Middle frontal gyrus (tissue), 1 donor: ENCODE data around the gene AGPAT4.
"Not testable (repeated sequence)": the region's sequence is repeated elsewhere in the genome, so short reads cannot be mapped to it uniquely, and the experiment has no call there.

Experiments
- DNase-seq: peaks from one replicate; pipeline ENCODE4 v3.0.0-alpha.2; 2015; ENCODE audit warnings: low spot score; ENCODE audit errors: extremely low spot score

AGPAT4 gene

DNA sequence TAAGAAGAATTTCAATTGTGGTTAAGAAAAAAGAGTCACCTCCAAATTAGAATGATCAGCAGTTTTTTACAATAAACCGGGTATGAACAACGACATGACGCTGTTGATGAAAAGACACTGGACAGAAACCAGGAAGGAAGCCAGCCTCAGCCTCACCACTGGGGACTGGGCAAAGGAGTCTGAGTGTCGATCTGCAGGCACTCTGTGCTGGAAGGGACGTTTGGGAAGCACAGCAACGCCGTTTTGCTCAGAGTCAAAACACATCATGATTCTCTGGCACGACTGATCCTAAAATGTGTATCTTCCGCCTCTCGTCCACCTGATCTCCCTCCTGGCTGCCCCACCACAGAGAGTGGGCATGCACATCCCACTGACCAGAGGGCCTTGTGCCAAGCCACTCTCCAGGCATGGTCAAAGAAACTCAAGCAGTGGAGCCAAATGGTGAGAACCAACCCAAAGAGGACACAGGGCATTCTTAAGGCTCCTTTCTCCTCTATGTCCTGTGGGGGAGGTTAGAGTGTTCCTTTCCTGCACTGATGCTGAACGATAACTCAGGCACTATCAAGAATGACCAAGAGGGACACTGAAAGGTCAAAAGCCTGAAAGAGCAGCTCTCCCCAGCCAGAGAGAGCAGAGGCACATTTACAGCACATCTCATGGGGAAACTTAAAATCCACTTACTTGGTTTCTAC is 68.8 kb downstream of the AGPAT4 start:
- no peak for DNase-seq

DNA sequence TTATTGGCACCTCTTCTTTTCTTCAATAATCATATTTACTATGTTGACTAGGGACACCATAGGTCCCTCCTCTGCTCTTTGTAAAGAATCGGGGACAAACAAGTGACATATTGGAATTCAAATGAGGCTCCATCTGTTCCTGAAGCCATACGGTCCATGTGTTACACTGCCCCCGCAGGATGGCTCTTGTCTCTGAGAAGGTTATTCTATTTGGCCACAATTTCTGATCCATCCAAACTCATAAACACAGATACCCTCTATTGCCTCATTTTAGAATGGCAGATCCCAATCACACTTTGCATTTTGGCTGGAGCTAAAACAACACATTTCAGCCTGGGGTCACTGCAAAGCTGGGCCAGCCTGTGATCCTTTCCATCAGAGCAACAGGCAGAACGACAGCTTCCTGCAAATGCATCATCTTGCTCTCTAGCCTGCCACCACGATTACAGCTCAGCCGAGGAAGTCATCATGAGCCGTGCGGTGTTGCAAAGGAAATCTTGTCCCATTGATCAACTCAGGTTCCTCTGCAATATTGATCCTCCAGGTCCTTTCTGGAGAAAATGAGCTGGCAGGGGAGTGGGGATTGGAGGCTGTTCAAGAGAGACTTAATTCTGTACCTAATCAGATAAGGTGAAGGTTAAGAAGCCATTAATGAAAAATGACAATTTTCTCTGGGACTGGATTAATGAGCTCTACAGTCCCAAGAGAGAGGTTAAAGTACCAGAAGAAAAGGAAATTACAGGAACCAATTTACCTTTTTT is 73.1 kb downstream of the AGPAT4 start:
- no peak for DNase-seq

DNA sequence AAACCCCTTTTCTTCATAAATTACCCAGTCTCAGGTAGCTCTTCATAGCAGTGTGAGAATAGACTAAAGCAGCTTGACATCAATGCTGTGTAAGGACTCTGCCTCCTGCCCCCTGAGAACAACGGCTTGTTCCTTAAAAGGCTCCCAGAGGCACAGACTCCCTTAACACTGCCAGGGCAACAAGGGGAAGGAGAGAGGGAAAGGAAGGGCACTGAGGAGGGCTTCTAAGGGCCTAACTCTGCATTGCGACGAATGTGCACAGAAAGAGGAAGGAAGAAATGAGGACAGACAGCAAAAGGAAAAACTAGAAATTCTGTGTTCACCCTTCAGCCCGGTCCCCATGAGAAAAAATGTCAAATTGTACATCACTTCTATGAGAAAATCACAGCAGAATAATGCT is 74.0 kb downstream of the AGPAT4 start:
- no peak for DNase-seq

DNA sequence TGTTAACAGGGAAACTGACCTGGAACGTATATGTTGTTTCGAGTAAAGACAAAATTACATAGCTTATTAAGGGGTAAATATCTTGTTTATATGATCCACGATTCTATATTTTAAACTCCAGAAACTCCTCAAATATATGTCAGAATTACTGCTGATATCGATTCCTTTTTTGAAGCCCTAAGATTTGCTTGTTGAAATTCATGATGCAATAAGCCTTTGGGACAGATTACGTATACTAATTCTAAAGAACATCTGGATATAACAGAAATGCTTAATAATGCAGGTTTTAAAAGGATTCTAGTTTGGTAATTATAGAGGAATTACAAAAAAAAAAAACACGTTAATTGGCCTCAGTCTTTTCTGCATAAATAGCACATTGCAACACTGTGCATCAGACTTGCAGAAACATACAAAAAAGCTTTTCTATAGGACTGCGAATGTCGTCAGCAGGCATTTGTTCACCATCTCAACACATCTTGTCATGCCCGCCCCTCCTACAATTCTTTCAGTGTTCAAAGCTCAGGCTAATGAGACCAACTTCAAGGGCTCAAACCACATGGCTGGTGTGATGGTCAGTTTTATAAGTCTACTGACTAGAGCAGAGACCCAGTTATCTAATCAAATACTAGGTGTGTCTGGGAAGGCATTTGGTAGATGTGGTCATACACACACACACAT is 74.9 kb downstream of the AGPAT4 start:
- no peak for DNase-seq

DNA sequence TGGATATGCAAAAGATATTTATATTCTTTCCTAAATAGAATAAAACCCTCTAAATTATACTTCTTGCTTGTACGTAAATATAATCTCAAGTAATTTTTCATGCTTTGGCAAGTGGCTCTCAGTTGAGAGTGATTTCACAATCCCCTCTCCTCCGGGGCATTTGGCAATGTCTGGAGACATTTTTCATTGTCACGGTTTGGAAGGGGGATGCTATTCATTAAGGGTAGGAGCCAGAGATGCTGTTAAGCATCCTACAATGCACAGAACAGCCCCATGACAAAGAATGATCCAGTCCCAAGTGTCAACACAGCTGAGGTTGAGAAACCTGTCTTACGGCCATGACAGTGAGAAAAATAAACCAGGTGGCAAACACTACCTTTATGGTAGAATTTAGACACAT is 75.7 kb downstream of the AGPAT4 start:
- DNase-seq, result no peak

DNA sequence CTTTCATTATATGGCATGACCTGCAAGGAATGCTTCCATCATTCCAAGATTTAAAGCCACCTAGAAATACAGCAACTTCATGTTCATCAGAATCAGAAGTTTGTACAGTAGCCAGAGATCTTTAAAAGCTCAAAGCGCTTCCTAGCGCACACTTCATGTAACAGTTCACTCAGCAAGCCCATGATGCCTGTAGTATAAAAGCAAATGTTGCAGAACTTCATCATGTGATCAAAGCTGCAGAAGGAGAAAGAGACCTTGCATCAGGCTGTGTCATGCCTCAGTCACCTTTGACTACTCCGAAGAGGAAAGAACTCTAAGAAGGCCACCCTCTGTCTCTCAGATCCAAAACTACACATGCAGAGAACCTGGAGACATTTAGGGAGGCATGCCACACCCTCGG is 78.5 kb downstream of the AGPAT4 start:
- no peak for DNase-seq

DNA sequence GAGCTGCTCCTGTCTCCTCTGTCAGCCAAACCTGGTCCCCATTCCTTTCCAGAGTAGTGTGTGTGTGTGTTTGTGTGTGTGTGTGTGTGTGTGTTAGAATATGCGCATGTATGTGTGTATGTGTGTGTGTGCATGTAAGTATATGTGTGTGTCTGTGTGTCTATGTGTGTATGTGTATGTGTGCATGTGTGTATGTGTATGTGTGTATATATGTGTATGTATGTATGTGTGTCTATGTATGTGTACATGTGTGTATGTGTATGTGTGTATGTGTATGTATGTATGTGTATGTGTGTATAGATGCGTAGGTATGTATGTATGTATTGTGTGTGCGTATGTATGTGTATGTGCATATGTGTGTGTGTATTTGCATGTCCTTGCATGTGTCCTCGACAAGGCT is 79.5 kb downstream of the AGPAT4 start:
- DNase-seq, result no peak

DNA sequence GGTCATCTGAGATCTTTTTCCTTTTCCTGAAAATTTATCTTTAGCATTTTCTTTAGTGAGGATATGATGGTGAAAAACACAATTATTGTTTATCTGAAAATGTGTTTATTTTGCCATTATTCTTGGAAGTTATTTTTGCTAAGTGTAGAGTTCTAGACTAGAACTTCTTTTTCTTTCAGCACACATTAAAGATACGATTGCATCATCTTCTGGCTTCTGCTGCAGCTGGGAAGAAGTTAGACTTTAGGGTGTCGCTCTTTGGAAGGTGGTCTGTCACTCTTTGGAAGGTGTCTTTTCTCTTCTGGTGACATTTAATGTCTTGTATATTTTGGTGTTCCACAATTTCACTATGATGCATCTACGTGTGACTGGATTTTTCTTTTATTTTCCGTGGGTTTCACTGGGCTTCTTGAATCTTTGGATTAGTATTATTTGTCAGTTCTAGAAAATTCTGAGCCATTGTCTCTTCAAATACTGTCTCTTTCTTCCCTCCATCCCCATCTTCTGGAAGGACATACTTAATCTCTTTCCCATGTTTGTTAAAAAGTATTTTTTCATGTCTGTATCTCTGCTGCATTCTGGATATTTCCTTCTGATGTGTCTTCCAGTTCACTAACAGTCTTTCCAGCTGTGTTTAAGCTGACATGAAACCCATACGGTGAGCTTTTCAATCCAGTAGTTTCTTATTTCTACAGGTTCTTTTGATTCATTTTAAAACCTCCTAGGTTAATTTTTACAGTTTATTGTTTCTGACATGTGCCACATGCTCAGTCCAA is 81.0 kb downstream of the AGPAT4 start:
- DNase-seq, result no peak

DNA sequence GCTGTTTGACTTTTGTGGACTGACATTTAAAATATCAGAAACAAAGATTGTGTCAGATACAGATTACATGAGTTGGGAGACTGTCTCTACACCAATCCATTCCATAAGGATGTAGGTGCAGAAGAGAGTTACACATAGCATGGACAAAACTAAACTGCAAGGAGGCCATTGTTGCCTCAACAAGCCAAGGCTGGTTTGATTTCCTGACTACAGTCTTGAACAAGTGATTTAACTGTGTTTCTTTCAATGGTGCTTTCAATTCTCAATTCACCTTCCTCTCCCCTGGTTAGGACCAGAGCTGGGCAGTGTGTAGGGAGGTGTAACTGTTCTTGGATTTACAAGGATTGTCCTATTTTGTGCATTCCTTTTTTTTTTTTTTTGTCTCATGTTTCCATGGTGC is 82.2 kb downstream of the AGPAT4 start:
- no peak for DNase-seq

DNA sequence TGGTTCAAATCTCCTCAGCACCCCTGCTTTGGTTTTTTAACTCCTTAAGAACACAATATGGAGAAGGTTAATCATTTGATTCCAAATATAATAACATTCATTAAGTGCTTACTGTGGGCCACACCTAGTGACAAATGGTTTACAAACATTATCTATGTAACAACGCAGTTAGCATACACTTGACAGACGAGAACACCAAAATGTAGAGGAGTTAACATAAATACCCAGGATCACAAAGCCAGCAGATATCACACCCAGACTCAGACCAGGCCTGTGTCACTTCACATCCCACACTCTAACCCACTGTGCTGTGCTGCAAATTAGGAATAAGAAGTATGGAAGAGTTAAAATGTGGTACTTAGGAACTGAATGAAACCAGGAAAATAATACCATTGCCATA is 82.9 kb downstream of the AGPAT4 start:
- no peak for DNase-seq

DNA sequence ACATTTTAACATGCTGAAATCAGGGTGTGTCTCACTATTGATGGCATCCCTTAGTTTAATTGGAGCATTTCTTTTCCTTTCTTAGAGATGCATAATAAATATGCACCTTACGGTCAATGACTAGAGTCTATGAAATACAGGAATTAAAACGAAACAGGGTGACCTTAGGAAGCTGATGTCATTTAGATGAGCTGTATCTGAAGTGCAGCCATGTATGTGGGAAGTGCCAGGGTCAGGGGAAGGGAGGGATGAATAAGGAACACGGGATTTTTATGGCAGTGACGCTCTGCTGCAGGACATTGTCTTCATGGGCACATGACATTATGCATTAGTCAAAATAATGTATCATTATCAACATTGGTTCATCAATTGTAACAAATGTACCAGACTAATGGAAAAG is 84.0 kb downstream of the AGPAT4 start:
- no peak for DNase-seq

DNA sequence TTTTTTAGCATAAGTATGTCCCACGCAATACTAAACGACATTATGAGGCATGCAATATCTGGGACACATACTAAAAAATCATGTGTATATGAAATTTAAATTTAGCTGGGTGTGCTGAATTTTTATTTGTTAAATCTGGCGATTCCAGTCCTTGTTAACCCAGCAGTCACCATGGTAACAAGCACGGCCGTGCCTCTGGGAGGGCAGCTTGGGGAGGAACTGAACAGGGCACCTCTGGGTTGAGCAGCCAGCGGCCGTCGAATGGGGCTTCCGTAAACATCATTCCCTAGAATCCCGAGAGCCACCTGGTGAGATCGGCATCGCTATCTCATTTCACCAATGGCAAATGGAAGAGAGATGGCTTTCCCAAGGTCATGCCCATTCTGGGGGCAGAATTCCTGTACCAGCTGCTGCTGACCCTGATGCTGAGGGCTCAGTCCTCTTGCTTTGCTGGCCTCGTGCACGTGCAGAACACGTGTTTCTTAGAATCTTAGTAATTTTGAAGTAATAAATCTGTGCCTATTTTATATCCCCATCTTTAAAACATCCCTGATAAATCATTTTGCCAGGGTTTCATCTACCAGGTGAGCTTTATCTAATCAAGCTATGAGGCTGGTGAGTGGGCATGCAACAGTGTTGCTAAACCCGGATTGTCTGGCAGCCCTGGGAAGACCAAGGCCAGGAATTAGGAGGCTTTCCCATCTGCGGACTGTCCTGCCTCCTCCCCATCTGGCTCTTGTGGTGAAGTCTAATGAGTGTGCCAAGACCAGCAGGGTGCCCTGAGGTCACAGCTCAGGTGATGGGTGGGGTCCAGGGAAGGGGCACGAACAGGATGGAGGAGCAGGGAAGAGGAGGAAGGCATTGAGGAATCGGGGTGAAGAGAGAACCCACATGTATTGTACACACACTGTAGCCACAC is 85.1 kb downstream of the AGPAT4 start:
- DNase-seq, result no peak

DNA sequence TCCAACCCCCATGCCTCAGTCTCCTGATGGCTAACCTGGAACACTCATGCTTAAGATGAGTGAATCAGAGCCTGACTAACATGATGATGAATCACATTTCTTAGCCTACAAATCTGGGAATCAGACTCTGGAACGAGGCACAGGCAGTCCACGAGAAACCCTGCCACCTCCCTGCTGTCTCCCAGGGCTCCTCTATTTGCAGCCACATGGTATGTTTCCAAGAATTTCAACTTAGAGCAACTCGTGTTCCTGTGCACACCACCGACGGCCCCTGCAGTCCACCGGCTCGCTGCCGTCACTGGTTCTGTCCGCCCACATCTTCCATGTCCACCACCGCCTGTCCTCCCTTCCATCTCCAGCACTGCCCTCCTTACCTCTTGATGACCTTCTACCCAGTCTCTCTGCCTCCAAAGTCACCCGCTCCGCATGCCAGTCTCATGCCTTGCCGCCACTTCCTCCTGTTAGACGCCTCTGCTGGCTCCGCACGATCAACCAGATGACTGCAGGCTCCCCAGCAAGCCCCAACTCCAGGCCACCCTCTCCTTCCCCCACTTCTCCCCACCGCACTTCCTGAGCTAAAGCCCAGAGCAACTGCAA is 87.6 kb downstream of the AGPAT4 start:
- no peak for DNase-seq

DNA sequence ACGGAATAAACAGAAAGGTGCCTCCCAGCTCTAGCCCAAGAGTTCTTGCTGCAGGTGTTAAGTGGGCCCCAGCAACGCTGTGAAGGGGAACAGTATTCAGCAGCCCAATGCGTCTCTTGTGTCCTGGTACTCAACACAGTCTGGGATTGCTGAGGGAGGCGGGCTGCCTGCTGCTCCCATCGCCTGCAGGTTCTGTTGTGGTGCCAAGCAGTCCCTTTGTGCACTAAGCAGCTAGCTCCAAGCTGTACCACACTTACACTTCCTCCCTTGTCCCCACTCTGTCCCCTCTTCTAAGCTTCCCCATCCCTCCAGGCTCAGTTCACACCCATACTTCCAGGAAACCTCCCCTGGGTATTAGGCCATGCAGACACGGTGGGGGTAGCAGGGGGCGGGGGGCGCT is 92.7 kb downstream of the AGPAT4 start:
- DNase-seq, result no peak

DNA sequence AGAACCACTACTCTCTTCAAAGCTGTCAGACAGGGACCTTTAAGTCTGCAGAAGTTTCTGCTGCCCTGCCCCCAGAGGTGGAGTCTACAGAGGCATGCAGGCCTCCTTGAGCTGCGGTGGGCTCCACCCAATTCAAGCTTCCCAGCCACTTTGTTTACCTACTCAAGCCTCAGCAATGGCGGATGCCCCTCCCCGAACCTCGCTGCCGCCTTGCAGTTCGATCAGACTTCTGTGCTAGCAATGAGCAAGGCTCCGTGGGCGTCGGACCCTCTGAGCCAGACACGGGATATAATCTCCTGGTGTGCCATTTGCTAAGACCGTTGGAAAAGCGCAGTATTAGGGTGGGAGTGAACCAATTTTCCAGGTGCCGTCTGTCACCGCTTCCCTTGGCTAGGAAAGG is 95.7 kb downstream of the AGPAT4 start:
- not testable (repeated sequence) for DNase-seq

DNA sequence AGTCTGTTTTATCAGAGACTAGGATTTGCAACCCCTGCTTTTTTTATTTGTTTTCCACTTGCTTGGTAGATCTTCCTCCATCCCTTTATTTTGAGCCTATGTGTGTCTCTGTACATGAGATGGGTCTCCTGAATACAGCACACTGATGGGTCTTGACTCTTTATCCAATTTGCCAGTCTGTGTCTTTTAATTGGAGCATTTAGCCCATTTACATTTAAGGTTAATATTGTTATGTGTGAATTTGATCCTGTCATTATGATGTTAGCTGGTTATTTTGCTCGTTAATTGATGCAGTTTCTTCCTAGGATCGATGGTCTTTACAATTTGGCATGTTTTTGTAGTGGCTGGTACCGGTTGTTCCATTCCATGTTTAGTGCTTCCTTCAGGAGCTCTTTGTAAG is 97.4 kb downstream of the AGPAT4 start:
- DNase-seq, result not testable (repeated sequence)

DNA sequence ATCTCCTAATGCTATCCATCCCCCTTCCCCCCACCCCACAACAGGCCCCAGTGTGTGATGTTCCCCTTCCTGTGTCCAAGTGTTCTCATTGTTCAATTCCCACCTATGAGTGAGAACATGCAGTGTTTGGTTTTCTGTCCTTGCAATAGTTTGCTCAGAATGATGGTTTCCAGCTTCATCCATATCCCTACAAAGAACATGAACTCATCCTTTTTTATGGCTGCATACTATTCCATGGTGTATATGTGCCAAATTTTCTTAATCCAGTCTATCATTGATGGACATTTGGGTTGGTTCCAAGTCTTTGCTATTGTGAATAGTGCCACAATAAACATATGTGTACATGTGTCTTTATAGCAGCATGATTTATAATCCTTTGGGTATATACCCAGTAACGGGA is 101.1 kb downstream of the AGPAT4 start:
- DNase-seq, result not testable (repeated sequence)

DNA sequence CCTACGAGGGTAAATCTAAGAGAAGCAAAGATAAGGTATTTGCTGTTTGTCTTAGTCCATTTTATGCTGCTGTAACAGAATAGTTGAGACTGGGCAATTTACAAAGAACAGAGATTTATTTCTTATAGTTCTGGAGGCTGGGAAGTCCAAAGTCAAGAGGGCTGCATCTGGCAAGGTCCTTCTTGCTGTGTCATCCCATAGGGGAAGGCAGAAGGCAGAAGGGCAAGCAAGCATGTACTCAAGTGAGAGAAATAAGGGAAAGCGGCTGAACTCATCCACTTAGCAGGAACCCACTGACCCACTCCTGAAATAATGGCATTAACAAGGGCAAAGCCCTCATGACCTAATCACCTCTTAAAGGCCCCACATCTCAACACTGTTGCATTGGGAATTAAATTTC is 102.7 kb downstream of the AGPAT4 start:
- DNase-seq, result no peak

DNA sequence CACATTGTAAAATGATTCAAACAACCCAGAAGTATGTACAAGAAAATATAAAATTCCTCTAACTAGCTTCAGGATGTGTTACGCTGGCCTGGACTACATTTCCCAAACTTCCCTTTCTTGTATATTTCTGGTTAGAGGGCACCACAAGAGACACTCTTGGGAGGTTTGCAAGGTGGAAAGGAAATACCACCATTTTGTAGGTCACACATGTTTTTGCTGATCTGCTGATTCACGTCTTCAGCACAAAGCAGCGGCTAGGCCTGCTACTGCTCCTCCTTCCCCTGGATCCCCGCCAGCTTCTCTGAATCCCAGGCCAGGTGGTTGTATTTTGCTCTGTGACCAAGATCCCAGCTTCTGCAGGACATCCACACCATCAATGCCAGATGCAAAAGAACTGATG is 104.2 kb downstream of the AGPAT4 start:
- no peak for DNase-seq

DNA sequence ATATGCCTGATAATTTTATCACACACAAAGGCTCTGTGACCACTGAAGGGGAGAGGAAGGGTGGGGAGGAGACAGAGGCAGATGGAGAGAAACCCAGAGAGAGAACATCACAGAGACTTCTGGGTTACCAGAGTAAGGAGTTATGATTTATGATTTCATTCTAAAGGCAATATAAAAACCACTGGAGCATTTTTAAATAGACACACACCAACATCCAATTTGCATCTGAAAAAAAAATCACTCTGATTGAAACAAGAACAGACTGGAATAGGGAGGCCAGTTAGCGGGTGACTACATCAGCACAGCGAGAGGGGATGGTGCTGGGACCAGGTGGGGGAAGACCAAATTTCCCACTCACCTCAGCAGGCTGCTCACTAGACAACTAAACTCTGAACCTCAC is 104.8 kb downstream of the AGPAT4 start:
- no peak for DNase-seq
